ENCODE data around the gene USP15.
"Not testable (repeated sequence)": the region's sequence is repeated elsewhere in the genome, so short reads cannot be mapped to it uniquely, and the experiment has no call there.

Gene USP15

DNA sequence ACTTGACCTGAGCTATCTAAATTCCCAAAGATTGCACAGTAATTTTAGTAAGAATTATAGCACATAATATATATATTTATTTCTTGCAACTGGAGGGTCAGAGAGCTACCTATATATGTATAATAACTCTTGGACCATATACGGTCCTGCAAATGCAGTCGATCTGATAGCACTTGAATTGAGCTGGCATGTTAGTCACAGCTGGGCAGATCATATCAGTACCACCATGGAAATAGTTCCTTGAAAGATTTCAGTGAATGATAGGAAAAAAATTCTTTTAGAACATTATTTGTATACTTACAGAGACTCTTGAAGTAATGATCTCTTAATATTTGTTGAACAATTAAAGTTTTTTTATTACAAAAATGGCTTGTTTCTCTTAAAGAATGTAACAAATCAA is 111.9 kb downstream of the USP15 start:
- no peak for DNase-seq (ENCODE audit: low read depth)

DNA sequence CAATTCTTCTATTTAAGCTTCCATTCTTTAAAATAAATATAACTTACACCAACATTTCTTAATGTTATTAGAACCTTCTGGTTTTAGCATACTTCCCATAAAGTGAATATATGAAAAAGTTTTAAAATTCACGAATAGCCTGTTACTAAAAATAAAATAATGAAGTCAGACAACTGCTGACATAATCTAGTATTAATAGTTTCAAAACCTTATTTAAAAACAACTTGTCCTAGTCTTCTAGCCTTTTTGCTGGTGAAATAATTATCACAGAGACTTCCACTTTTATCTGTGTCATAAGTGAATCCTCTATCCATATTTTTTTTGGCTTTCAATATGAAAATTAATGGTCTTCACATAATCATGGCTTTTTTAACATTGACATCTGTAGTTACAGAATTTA is 112.6 kb downstream of the USP15 start:
- DNase-seq (ENCODE audit: low read depth) = no peak

DNA sequence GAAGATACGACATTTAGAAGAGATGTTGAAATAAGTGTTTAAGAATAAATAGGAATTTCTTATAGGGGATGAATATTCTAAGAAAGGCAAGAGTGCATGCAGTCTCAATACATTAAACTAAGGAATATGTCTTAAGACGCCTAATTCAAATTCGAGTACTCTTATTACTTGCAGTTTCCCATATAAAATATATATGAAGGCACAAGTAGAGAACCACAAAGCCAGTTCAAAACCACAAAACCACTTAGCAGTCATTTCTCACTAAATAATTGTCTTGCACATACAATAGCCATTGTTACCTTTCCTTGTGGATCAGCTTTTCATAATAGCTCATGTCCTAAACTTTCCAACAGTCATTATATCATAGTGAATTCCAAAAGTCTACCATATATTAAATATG is 115.4 kb downstream of the USP15 start:
- DNase-seq (ENCODE audit: low read depth) = no peak

DNA sequence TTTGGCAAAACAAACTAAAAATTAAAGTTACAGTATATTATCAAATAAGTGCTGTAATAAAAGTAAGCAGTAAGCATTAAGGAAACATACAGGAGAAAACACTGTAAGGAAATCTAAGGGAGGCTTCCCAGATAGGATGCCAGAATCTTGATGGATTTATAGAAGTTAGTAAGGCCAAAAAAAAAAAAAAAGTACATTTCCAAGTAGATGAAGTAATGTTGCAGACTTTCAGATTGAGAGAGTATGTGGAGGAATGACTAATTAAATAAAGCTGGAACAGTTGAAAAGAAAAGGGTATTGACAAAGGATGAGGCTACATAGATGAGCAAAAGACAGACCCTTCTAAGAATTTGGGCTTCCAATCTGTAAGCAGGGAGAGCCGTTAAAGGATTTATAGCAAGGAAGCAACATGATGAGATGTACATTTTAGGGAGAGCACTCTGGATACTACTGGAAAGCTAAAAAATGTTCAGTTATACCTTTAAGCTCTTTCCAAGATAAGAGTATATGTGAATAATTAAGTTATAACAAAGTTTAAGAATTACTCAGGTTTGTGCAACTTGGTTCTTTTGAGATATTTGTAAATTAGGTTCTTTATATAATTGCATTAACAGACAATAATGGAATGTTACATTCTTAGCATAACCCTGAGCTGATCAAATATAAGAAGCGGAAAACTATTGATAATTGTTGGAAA is 119.0 kb downstream of the USP15 start:
- peak; percentile 5 for DNase-seq (ENCODE audit: low read depth)

DNA sequence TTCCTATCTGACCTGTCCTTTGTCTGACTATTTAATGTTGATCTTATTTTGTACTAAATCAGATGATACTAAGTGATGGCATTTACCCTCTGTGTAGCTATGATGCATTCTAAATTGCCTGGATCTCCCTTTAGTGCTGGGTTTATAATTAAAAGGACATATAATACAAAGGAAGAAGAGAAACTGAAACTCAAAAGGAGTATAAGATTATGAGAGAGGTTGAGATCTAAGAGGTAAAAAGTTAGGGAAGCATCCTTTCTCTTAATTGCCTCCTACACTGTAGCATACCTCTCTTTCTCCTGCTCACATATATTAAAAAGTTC is 119.5 kb downstream of the USP15 start:
- DNase-seq (ENCODE audit: low read depth) = no peak

DNA sequence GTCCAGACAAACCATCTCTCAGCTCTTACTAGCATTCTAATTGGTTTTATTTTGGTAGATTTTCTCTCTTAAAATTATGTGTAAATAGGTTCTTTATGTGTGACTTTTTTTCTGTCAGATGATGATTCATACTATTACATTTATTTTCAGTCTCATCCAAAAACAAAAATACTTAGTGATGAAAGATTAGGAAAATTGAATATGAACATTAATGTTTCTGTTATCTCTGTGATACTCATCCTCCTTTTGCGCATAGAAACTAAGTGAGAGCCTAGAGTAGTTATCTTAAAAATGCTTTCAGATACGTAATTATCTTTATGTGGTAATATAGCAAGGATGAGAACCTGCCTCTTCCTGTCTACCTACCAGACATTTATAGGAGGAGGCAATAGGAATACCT is 122.3 kb downstream of the USP15 start:
- DNase-seq (ENCODE audit: low read depth) = no peak

DNA sequence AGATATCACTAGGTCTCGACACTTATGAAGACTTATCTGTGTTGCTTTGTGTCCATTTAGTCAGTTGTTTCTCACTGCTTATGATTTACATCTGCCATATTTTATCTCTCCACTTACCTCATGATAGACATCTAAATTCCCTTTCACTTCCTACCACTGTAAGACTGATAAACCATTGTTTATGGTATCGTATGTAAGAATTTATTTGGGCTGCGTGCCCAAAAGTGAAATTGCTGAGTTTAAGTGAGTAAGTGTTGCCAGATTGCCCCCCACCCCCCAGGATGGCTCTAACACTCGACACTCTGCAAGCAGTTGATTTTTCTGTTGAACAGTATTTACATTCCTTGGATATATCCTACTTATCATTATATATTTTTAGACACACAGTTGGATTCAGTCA is 136.5 kb downstream of the USP15 start:
- no peak for DNase-seq (ENCODE audit: low read depth)

DNA sequence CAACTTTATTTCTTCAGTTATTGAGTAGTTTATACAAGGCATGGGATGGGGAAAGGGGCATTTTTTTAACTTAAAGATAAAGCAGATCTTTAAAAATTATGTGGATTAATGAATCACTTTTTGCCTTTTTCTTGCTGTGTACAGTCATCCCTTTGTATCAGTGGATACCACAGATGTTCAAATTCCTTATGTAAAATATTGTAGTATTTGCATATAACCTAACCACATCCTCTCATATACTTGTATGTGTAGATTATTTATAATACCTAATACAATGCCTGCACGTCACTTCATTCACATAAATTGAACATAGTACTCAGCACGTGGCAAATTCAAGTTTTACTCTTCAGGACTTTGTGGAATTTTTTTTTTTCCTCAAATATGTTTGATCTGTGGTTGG is 139.9 kb downstream of the USP15 start:
- no peak for DNase-seq (ENCODE audit: low read depth)

DNA sequence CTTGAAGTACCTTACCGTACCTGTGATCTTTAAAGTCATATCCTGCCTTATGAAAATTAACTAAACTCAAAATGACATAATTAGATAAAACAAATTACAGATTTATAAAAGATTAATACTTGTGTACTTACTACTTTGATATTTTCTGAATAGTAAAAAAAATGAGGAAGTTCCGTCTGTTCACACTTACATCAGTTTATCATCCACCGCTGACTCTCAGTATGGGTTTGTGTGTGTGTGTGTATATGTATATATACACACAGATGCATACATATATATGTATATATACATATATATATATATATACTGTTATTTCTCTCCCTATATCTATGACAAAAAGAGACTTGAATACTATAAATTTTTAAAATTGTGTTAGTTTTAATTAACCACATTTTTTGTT is 141.4 kb downstream of the USP15 start:
- DNase-seq (ENCODE audit: low read depth) = no peak

DNA sequence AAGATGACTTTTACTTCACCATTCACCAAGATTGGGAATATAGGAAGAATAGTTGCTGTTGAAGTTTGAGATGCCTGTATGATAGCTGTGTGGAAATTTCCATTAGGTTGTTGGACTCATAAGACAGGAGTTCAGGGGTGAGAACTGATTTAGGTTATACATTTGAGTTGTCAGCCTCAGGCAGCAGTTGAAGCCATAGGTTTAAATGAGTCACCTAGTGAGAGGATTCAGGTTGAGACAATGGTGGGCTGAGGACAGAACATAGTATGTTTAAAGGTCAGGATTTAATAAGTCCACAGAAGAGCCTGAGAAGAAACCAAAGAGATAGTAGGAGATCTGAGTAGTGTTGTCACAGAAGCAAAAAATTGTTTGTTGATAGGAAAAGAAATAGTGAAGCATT is 142.8 kb downstream of the USP15 start:
- no peak for DNase-seq (ENCODE audit: low read depth)

DNA sequence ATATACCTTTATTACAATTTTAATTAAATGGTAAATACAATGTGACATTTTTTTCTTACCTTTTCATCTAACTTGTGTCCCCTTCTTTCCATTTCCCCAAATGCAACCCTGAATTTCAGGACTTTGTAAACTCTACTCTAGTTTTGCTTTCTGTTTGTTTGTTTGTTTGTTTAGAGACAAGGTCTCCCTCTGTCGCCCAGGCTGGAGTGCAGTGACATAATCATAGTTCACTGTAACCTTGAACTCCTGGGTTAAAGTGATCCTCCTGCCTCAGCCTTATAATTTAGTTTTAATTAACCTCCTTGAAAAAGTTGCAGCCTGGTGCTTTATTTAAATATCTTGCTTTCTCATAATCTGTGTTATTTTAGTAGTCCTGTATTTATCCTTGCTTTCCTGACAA is 147.4 kb downstream of the USP15 start:
- DNase-seq (ENCODE audit: low read depth) = no peak

DNA sequence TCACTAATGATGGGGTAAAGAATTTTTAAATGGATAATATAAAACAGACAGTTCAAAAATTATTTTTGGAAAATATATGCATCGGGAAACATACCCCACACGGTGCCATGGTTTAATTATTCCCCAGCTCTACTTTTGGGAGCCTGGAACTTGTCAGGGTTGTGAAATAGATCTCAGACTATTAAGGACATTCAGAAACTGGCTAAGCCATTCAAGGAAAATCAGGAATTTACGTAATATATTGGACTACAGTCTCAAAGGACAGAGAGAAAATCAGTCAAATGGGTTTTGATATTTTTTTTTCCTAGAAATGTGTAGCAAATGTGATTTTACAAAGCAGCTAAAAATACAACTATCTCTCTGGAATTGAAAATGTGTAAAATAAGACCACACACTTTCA is 148.9 kb downstream of the USP15 start:
- DNase-seq (ENCODE audit: low read depth) = no peak

DNA sequence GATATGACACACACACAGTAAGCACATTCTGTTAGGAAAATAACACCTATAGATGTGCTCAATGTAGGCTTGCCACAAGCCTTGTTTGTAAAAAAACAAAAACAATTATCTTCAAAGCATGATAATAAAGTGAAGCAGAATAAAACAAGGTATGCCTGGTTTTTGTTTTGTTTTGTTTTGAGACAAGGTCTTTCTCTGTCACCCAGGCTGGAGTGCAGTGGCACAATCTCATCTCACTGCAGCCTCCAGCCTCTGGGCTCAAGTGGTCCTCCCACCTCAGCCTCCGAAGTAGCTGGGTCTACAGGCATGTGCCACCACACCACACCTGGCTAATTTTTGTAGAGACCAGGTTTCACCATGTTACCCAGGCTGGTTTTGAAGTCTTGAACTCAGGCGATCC is 154.0 kb downstream of the USP15 start:
- no peak for DNase-seq (ENCODE audit: low read depth)

DNA sequence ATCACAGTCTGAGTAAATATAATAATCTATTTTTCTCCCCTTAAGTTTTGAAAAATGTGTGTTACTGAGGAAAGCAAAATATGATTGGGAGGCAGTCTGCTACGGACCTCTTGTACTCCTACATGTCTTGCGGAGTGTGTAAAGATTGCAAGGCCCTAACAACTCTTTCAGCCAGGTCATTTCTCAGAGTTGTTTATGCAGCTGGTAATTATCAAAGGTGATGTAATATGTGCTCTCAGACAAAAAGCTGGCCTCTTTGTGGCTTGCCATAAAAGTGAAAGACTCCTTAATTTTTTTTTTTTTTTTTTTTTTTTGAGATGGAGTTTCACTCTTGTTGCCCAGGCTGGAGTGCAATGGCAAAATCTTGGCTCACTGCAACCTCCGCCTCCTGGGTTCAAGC is 165.9 kb downstream of the USP15 start:
- DNase-seq (ENCODE audit: low read depth) = peak; percentile 70

DNA sequence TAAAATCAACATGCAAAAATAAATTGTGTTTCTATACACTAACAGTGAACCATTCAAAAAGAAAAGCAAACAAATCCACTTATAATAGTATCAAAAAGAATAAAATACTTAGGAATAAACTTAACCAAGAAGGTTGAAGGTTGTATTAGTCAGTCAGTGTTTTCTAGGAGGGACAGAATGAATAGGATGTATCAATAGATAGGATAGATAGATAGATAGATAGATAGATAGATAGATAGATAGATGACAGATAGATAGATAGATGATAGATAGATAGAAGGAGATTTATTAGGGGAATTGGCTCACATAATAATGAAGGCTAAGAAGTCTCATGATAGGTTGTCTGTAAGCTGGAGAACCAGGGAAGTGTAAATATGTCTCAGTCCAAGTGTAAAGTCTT is 169.3 kb downstream of the USP15 start:
- DNase-seq (ENCODE audit: low read depth) = no peak

DNA sequence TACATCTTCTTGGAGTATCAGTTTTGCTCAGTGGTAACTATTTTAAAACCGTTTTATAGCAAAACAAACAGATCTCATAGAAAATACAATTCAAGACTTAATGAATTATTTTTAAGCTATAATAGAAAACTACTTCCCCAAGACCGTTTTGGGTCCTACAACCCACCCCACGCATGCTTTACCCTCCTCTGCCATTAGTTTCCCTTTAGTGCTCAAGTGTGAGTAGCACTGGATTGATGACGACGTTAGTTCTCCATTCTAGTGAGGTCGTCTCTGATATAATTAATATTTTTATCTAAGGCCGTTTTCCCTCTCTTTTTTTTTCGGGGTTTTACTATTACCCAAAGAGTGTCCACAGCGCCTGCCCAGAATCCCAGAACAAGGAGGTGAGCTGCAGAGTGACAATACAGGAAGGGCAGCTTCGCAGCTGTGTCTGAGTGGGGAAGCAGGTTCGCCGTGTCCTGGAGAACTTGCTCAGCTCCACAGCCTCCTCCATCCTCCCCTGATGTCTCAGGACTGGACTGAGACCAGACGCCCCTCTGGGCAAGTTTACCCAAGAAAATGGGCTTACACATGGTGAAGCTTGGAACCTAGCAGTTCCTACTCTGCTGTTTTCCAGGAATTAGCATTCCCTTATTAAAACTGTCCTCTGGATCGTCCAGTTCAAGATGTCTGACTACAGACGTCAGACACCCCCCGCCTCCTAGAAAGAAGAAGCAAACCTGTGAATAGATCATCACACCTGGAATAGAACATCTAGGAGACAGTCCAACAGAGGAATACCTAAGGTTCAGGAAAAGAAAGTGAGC is 174.5 kb downstream of the USP15 start:
- no peak for DNase-seq (ENCODE audit: low read depth)

DNA sequence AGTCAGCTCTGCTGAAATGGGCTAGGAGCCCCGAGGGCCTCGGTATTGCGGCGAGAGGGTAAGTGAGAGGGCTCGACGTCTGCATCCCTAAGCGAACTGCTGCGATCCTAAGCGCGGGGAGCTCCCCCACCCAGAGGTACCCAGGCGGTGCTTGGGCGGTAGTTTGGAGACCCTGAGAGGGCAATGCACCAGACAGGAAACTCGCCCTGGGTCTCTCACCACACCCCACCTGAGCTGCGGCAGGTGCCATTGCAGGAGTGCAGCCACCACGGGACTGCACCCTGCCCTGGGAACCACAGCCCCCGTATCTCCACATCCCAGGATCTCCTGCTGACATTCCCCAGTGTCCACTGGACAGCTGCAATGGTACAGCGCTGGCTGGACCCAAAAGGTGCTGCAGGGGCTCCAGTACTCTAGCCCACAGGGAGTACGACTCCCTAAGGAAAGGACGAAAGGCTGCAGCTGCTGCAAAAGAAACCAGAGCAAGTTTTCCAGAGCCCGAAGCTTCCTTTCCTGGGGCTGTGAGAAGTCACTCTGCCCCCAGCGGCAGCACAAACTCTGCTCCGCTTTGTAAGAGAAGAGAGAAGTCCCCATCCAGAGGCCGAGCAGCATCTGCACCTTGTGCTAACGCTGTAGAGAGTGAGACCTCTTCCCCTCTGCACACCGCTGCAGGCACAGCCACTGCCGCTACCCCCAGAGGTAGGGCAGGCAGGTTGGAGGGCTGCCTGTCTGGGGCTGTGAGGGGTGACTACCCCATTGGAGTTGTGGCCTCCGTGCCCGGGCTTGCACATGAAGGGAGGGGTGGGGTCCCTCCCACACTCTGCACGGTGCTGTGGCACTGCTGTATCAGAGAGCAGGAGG is 175.3 kb downstream of the USP15 start:
- peak; percentile 59 for DNase-seq (ENCODE audit: low read depth)

DNA sequence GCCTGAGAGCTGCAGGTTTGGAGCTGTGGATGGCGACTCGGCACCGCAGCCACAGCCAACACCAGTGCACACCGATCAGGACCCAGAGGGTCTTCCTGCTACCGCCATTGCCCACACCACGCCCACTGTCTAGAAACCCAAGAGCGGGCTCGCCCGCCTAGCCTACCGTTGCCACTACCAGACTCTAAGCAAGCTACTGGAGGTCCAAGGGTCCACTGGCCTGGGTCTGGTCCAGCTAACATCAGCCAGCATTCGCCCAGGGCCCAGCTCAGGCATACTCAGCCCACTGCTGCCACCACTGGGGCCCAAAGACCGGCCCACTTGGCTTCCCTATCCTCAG is 175.9 kb downstream of the USP15 start:
- DNase-seq (ENCODE audit: low read depth) = no peak

DNA sequence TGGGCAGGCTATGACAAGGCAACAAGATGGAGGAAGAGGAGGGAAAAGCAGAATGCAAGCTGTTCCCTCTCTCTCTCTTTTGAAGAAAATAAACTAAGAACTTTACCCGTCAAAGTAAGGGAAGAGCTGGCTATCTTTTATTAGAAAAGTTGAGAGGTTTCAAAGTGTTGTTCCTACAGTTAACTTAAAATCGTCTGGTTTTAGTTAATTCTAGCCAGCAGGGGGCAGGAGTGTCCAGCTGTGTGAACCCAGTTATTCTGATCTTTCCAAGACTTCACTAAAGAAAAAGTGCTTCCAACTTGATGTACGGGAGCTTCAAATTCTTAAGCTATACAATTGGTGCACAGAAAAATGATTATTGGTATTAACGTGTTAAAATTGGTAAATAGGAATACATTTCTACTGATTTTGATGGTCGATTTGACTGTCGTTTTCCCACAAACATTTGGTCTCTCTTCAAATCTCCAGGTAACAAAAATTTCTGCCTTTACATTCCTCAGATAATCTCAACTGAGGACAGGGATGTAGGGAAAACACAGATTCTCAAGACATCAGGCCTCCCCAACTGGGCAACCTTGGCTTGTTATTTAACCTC is 178.0 kb downstream of the USP15 start:
- peak; percentile 42 for DNase-seq (ENCODE audit: low read depth)

DNA sequence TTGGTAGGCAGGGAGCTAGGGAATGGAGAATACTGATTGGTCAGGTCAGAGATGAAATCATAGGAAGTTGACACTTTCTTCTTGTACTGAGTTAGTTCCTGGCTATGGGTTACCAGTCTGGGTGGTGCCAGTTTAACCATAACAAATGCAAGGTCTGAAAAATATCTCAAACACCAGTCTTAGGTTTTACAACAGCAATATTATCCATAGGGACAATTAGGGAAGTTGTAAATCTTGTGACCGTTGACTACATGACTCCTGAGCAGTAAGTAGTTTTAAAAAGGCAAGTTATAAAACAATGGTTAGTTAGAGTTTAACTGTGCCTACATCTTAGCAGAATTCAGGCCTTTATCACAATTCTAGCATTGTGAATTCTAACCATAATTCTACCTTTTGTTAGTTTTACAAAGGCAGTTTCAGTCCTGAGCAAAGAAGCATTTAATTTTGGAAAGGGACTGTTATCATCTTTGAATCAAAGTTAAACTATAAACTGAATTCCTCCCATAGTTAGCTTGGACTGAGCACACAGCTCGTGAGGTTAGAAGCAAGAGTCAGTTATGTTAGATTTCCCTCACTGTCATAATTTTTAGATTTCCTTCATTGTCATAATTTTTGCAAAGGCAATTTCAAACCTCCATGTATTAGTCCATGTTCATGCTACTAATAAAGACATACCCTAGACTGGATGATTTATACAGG is 186.7 kb downstream of the USP15 start:
- DNase-seq (ENCODE audit: low read depth) = no peak

DNA sequence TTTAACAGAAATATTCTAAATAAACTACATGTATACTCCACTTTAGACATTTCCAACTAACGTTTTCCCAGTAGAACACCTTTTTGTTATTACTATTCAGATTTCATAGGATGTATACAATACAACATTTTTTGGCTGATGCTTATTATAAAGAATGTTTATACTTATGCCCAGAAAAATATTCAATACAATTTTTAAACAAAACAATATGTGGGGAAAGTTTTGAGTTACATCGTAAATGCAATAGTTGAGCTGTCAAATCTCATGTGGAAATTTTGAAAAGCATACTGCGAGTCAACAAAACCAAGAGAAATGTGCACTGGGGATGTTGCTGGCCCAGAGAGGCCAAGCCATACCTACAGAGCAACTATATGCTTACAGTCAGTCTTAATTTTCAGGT is 188.2 kb downstream of the USP15 start:
- peak; percentile 69 for DNase-seq (ENCODE audit: low read depth)

DNA sequence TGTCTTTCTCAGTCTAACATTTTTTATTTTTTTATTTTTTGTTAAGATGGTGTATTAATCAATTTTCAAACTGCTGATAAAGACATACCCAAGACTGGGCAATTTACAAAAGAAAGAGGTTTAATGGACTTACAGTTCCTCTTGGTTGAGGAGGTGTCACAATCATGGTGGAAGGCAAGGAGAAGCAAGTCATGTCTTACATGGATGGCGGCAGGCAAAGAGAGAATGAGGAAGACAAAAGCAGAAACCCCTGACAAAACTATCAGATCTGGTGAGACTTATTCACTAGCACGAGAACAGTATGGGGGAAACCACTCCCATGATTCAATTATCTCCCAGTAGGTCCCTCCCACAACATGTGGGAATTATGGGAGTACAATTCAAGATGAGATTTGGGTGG is 195.2 kb downstream of the USP15 start:
- not testable (repeated sequence) for DNase-seq (ENCODE audit: low read depth)
